HG03095 (cell line): Measurements from ENCODE around the gene DBF4B.
"Not testable (repeated sequence)": the region's sequence is repeated elsewhere in the genome, so short reads cannot be mapped to it uniquely, and the experiment has no call there.

Source experiments
- ATAC-seq: cut with Tn5 transposase; IDR thresholded peaks from one replicate; pipeline ENCODE4 v1.9.1; 2021; ENCODE audit warnings: moderate library complexity; ENCODE audit not compliant: unreplicated experiment

DBF4B gene, protein sequence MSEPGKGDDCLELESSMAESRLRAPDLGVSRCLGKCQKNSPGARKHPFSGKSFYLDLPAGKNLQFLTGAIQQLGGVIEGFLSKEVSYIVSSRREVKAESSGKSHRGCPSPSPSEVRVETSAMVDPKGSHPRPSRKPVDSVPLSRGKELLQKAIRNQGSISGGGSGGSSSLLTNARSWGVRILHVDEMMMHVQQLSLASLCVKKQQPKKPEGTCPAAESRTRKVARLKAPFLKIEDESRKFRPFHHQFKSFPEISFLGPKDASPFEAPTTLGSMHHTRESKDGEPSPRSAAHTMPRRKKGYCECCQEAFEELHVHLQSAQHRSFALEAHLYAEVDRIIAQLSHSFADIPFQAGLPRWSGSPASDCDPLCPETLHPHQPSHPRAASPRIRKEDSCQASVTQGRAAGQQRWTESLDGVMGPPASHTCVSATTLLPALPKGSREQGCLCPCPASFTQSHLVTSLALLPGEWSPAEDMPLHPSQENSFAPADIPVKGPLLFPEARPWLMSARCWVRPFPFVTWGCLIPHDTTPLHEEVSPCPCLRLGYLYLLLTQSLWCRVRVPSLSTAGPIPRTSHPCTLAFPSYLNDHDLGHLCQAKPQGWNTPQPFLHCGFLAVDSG

DNA sequence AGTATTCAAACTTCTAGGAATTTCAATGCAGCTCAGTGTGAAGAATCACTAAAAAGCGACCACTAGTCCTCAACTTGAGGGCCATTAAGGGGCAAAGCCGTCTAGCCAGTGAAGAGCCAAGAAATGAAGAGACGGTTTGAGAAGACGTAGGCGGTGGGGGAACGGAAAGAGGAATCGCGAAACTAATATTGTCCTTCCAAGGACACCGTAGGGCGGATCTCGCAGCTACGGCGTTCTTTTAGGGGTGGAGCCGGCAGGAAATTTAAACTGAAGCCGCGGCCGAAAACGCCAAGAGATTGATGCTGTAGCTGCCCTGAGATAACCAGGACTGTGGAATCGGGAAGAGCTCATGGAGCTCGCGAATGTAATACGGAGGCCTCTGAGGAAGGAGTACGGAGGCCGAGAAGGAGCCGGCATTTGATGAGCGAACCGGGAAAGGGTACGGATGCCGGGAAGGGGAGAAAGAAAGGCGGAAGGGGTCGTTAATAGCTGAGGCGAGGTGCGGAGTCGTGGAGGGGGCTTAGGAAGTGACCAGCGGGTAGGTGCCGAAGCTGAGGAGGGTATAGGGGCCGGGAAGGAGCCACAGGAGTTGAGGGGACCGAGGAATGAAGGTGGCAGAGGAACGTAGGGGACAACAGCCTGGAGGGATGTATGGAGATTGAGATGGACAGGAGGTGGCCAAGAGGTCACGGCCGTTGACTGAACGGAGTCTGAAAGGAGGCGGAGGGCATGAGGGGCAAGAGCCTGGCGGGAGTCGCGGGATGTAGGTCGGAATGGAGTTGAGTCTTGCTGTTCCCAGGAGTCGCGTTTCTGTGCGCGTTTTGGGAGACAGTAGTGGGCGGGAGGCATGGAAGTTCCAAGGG is at the start of gene DBF4B:
Gene DBF4B (plus strand): TSS at position 265 of the 863 bp plus-strand sequence. CDS start 156 bp downstream, at position 421.
- no peak for ATAC-seq

DNA sequence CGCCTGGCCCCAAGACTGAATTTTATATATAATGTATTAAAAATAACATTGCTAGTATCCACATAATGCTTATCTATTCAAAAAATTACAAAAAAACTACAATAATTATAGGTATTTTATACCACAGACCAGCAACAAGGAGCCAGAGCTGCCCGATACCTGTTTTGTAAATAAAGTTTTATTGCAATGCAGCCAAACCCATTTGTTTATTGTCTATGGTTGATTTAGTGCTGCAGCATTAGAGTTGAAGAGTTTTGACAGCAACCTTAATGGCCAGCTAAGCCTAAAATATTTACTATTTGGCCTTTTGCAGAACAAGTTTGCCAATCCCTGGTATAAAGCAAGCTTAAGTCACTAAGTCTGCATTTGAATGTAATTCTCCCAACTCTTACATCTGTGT is 46.6 kb upstream of the DBF4B start:
- no peak for ATAC-seq

DNA sequence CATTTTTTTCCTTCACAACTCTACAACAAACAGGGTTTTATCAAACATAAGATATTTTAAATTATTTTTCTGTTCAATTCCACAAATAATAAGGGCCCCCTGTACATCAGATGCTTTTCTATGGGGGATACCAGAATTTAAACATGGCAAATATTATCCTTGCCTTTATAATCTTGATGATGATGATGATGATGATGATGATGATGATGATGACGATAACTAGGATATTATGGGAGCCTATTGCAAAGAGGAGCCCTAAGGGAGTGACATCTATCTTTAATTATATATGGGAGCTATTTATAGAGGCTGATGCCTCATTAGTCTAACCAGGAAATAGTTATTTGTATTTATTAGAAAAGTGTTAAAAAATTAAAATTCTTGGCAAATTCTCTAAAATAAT is 45.4 kb upstream of the DBF4B start:
- ATAC-seq, result no peak

DNA sequence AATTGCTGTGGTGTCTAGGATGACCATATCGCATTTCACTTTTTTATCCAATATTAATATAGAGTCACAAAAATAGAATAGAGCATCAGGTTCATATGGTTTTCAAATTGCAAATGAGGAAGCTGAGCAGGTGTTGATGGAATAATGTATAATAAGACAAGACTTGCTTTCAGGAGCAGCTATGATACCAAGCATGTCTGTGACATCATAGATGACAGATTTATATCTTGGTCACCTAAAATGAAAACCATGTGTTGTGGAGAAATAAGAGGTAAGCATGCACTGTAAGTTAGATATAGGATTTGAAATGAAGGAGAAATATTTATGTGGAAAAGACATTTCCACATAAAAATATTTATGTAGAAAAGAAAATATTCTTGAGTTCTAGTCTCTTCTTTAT is 43.6 kb upstream of the DBF4B start:
- ATAC-seq, result no peak

DNA sequence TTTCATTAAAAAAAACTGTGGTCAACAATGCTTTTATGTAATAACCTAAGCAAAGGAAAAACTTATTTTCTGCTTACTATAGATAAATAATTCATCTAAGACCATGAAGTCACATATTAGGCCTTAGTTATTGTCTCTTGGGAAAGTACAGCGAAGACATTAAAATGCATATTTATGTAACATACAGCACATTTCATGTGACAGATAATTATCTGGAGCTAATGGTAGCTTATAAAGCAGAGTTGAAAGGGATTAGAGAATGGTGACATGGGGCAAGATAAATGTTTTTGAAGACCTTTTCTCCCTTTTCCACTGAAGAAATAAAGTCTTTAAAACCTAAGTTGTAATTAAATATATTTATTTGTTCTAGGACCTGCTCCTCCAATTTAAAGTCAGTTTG is 42.5 kb upstream of the DBF4B start:
- no peak for ATAC-seq

DNA sequence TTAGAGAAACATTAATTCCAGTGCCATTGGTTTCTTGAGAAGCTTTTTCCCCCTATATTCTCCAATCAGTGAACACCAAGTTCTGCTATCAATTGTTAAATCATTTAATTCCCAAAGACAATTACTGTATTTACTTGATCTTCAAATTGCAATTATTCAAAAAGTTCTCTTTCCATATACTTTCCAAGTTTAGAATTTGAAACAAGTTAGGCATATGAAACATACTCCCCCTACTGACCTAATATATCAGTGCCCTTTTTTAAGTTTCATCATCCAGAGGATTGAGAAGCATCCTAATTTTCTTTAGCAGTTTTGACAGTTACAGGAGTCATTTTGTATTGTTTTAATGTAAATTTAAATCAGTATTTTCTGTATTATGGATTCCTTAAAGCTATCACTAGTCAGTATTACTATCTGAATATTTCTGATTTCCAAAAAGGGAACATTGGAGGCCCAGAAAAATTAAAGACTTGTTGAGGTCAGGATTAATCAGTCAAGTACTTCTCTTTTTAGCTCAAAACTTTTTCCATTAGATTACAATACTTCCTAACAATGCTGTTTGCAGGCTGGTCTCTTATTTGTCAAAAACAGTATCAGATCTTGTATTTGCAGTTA is 35.9 kb upstream of the DBF4B start:
- no peak for ATAC-seq

DNA sequence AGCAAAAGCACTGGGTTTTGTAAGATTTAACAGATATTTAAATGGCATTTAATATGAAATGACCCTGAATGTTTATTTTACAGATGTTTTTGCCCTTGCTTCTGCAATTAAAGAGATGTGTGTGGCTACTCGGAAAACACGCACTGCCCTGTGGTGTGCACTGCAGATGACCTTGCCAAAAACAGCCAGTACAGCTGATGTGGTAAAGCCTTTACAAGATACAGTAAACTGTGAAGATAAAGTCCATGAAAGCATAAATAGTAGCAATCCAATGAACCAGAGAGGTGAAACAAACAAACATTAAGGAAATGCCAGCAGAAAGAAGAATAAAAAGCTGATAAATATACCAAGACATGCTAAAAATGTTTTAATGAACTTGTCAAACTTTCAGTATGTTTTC is 34.6 kb upstream of the DBF4B start:
- no peak for ATAC-seq

DNA sequence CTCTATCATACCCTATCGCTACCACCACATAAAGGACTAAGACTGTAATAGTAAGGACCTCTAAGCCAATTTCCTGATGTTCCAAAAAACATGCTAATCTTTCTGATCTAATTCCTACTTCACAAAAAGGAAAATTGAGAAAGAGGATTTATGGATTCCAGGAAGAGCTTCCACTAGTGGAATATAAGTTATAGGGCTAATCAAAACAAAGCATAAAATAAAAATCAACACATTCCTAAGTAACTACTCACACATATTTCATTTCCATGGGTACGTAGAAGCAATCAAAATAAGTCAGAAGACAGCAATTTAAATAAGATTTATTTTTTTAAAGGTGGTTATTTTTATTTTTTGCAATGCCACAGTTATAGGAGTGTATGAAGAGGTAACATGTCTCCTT is 31.3 kb upstream of the DBF4B start:
- no peak for ATAC-seq

DNA sequence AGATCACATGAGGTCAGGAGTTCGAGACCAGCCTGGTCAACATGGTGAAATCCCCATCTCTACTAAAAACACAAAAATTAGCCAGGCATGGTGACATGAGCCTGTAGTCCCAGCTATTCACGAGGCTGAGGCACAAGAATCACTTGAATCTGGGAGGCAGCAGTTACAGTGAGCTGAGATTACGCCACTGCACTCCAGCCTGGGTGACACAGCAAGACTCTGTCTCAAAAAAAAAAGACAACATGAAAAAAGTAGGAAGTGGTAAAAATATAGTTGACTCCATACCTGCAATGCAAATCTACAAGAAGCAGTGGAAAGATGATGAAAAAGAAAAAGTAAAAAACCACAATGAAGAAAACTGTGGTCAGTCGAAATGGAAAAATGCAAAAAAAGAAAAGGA is 25.2 kb upstream of the DBF4B start:
- not testable (repeated sequence) for ATAC-seq

DNA sequence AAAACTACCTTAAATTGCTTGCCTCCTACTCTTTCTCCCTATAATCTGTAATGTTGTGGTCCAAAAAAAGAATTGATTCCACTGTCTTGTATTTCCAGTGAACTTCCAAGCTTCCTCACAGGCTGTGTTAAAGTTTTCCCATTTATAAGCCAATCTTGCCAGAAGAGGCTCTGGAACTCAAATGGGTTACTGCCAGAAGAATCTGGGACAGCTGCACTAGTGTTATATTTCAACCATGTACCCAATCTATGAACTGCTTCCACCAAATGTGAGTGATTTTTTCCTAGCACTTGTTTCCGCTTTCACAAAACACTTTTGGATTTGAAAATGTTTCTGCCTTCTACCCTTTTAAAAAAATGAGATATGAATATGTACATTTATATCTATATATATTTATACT is 20.7 kb upstream of the DBF4B start:
- ATAC-seq, result no peak

DNA sequence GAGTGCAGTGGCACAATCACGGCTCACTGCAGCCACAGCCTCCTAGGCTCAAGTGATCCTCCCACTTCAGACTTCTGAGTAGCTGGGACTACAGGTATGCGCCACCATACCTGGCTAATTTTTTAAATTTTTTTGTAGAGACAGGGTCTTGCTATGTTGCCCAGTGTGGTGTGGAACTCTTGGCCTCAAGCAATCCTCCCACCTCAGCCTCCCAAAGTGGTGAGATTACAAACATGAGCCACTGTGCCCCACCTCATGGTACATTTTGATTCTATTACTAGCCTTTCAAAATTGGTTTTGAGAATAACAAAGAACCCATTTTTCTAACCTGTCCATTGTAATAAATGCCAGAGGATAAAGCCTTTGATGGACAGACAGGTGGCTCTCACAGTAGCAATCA is 20.3 kb upstream of the DBF4B start:
- no peak for ATAC-seq

DNA sequence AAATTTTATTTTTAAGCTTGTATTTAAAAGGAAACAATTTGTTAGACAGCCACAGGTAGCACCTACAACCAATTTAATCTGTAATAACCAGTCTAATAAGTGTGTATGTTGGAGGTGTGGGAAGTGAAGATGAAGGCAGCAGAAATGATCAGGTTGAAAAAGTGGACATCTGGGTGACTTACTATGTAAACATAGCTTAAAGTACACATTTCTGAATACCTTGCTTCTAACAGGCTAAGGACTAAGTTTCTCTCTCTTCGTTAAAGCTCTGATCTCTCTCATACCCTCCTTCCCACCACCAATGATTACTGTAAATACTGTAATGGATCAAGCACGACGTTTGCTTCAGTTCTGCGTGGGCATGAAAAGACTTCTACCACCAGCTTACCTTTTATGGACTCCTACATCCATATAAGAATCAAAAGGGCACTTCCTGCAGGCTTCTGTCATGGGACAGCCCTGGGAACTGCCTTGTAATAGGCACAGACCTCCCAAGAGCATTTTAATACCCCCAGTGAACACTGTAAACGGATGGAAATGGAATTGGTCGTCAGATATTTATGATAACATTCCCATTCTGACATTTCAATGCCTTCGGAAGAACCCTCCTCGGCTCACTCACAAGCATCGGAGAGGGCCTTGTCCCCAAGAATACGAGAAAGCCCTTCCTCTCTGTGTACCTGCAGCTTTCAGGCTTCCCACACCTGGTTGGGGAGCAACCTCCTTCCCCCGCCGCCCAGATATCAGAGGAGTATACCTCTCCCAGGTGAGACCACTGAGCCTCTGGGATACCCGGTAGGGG is 19.6 kb upstream of the DBF4B start:
- no peak for ATAC-seq

DNA sequence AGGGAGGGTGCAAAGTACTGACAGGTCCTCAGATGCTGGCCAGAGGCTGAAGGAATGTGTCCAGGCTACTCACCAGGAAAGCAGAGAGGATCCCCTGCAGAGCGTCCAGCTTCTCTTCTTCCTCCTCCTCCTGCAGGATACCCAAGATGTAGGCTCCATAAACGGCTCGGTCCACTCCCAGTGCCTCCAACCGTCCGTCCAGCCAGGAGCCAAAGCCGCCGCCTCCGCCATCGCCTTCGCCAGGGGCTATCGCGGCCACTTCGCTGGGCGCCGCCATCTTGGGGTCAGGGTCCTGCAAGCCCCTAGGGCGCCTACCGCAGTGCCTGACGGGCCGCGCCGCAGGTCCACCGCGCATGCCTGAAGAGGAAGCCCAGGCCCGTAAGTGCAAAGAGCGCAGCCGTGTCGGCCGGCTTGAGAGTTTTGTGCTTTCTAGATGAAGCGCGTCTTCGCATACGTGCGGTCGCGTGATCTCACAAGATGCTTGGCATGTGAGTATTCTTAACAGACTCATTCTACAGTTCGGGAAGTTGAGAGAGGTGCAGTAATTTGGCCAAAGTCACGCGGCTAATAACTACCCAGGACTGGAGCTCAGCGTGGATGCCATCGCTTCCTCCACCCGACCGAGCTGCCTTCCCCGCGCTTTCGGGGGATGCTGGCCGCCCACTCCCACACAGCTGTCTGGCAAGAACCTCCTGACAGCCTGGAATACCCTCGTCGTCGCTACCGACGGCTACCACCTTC is 18.8 kb upstream of the DBF4B start, which contains the start of gene CCDC43:
Gene CCDC43 (minus strand): TSS at position 300 of the 741 bp plus-strand sequence. CDS start 23 bp downstream, at position 277.
- peak; percentile 88 for ATAC-seq

DNA sequence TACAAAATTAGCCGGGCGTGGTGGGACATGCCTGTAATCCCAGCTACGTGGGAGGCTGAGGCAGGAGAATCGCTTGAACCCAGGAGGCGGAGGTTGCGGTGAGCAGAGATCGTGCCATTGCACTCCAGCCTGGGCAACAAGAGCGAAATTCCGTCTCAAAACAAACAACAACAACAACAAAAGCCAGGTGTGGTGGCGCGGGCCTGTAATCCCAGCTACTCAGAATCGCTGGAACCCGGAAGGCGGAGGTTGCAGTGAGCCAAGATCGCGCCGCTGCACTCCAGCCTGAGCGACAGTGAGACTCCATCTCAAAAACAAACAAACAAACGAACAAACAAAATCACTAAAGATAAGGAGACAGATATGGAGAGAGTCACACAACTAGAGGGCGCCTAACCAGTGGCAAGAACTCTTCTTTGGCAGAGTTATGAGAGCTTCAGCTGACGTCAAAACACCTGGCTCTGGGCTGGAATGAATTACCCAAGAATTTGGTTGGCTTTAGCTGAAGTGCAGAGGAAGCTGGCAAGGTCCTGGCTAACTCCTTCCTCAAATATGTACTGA is 17.6 kb upstream of the DBF4B start:
- ATAC-seq, result not testable (repeated sequence)

DNA sequence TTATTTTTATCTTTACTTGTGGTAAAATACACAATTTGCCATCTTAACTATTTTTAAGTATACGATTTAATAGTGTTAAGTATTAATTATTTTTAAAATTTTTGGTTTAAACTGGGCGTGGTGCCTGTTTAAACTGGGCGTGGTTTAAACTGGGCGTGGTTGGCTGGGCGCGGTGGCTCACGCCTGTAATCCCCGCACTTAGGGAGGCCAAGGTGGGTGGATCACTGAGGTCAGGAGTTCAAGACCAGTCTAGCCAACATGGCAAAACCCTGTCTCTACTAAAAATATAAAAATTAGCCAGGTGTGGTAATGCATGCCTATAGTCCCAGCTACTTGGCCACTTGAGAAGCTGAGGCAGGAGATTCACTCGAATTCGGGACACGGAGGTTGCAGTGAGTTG is 14.9 kb upstream of the DBF4B start:
- ATAC-seq, result no peak

DNA sequence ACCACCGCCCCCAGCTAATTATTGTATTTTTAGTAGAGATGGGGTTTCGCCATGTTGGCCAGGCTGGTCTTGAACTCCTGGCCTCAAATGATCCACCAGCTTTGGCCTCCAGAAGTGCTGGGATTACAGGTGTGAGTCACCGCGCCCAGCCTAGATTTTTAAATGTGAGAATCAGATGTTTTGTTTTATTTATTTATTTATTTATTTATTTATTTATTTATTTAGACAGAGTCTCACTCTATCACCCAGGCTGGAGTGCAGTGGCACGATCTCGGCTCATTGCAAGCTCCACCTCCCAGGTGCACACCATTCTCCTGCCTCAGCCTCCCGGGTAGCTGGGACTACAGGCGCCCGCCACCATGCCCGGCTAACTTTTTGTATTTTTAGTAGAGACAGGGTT is 8.2 kb upstream of the DBF4B start:
- not testable (repeated sequence) for ATAC-seq

DNA sequence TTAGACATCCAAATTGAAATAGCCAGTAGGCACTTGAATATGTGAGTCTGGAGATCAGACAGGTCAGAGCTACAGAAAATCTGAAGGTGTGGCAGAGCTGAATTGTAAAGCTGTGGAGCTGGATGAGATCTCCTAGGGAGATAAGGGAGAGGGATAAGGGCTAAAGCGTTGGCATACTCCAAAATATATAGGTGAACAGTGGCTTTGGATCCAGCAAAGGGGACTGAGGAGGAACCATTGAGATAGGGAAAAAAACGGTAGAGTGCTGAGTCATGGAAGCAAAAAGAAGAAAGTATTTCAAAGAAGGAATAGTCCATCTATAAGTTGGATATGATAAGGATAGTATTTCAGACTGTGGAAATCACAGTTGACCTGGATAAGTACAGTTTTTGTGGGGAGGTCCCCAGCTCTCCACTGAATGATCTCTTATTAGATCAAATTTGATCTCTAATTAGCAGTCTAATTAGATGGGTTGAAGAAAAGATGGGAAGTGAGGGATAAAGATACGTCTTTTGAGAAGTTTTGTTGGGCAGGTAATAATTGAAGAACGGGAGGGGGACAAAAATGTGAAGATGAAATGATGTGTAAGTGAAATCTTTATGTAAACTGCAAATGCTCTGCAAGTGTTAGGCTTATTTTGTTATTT is 587 bp upstream of the DBF4B start:
- no peak for ATAC-seq

DNA sequence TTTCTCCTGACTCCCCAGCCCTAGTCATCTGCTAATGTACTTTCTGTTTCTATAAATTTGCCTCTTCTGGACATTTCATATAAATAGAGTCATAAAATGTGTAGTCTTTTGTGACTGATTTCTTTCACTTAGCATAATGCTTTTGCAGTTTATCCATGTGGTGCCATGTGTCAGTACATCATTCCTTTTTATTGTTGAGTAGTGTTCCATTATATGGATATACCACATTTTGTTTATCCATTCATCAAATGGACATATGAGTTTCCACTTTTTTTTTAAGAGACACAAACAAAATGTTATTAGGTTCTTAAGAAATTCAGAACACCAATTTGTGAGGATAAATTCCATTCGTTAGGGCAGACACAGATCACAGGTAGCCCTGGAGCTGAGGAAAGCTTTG is 11.0 kb downstream of the DBF4B start:
- ATAC-seq, result no peak

DNA sequence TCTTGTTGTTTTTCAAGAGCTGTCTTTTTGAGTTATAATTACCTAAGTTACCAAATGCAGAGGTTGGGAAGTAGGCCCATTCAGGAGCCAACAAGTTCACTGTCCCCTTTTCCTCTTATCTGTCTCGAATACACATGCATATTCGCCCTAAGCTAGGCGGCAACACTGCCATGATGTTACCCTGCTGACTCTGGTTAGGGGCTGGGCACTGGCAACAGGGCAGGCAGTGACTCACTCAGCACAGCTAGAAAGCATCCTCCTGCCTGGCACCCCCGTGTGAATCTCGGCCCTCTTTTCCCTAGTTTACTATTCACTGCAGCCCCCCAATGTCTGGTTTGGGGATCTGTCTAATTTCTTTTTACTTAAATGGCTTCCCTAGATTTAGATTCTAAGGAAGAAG is 13.8 kb downstream of the DBF4B start:
- ATAC-seq, result no peak
